GM10248 (cell line): ENCODE data around the gene GAS7.

ENCODE experiments used
- CTCF ChIA-PET: fragments of 300-600 bp; sonication (Branson Sonifier 250); formaldehyde crosslinking; extraction: SDS; loops from one replicate; lab custom pipeline; 2021; ENCODE audit warnings: antibody characterized with exemption; lab: Yijun Ruan, JAX
- POLR2A ChIA-PET: fragments of 350-650 bp; sonication (Branson Sonifier 250); formaldehyde crosslinking; extraction: SDS; loops from one replicate; lab custom pipeline; 2020; ENCODE audit warnings: antibody characterized with exemption; lab: Yijun Ruan, JAX
- DNase-seq: peaks from one replicate; pipeline ENCODE4 v3.0.0; 2012; ENCODE audit errors: extremely low spot score
- CTCF ChIP-seq: IDR thresholded peaks from 2 replicates; pipeline ENCODE4 v1.5.1; 2012; ENCODE audit warnings: mild to moderate bottlenecking, low read depth; ENCODE audit errors: extremely low read depth, missing control alignments, control extremely low read depth

GAS7 gene

GRCh38 chr17:10217916-10218315, 19.5 kb upstream of the GAS7 start:
- ChIA-PET POLR2A (no interaction called here), CTCF (interaction anchor here (1.4 kb wide), 1 partner anchor 9 kb away, joined by 6 read pairs; no protein-coding TSS in a partner anchor)
- no peak for TF ChIP-seq CTCF
- no peak for DNase-seq

- no peak for DNase-seq
- POLR2A ChIA-PET = no interaction called here
- TF ChIP-seq CTCF = no peak
- CTCF ChIA-PET = interaction anchor here (1.3 to 4.0 kb wide), 2 partner anchors 10 to 398 kb away, joined by 3 to 14 read pairs; no protein-coding TSS in a partner anchor
Observed at GRCh38 chr17:10216213-10216938, 18.0 kb upstream of the GAS7 start.

- ChIA-PET CTCF (interaction anchor here (1.1 to 4.0 kb wide), 3 partner anchors 11 to 399 kb away, joined by 3 to 14 read pairs (median 3); no protein-coding TSS in a partner anchor), POLR2A (no interaction called here)
- DNase-seq = no peak
- TF ChIP-seq CTCF = no peak
Observed at GRCh38 chr17:10215286-10215685, 16.9 kb upstream of the GAS7 start.

DNA sequence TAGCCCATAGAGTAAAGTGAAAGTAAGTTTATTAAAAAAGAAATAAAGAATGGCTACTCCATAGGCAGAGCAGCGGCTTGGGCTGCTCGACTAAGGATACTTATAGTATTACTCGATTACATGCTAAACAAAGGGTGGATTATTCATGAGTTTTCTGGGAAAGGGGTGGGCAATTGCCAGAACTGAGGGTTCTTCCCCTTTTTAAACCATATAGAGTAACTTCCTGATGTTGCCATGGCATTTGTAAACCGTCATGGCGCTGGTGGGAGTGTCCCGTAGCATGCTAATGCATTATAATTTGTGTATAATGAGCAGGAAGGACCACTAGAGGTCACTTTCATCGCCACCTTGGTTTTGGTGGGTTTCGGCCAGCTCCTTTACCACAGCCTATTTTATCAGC, 13.3 kb upstream of the GAS7 start:
- no peak for DNase-seq
- CTCF ChIA-PET = interaction anchor here (1.5 kb wide), 1 partner anchor 20 kb away, joined by 3 read pairs; no protein-coding TSS in a partner anchor
- POLR2A ChIA-PET = no interaction called here
- TF ChIP-seq CTCF = no peak

GRCh38 chr17:10210151-10210574, 11.8 kb upstream of the GAS7 start:
- CTCF ChIA-PET = no interaction called here
- no peak for DNase-seq

DNA sequence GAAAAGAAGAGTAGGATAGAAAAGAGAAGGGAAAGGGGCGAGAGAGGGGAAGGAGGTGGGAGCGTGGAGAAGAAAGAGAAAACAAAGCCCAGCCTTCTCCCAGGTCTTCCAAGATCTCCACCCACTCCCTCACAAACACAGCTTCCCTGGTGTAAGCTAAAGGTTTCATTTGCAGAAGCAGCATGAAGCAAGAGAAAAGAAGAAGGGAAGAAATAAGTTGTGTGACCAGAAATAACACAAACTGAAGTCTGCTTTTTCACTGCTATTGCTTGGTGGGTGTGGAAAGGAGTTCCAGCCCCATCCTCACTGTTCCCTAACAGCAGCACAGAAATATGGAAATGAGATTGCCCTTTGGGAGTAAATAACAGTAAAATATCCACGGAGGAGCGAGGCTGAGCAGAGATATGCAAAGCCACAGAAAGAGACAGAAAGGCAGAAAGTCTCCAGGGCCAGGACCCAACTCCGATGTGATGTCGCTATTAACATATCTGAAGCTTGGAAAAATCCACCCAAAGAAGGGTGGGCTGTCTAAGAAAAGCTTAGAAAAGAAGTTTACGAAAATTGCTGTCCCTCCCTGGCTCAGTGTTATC, 10.3 kb upstream of the GAS7 start:
- TF ChIP-seq CTCF = no peak
- ChIA-PET CTCF (interaction anchor here (0.7 to 2.3 kb wide), 3 partner anchors 18 to 283 kb away, joined by 3 to 7 read pairs (median 4); no protein-coding TSS in a partner anchor), POLR2A (no interaction called here)
- no peak for DNase-seq

More at GRCh38 chr17:10210151-10210574, 11.8 kb upstream of the GAS7 start:
- no peak for TF ChIP-seq CTCF
- POLR2A ChIA-PET = no interaction called here
